ENCODE data around the gene KCNIP1. TPM values are rescaled to one million over a fixed set of nuclear protein-coding genes. Genes with fewer than 3 reads are reported as not detected.

Gene KCNIP1
- total RNA-seq, 1 donor from 2014 or later: 5.3 TPM

DNA sequence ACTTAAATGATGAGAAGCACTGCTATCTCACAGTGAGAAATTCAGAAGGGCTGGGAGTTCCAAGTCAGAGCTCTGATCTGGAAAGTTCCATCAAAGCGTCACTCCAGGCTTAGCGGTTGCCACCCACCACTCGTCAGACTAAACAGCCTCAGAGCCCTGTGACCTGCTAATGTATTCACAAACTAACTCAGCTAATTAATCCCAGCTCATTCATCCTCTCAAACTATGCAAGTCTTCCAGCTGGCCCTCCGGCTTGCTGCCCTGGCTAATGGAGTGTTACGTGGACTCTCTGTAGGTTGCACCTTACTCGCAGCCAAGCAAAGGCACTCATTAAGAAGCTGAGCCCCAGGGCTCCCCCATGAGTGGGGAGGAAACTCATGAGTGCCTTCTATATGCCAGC, 197.5 kb downstream of the KCNIP1 start:
- Mint-ChIP-seq H3K4me3 (no peak overlapping the region), H3K36me3 (no peaks in the 10 kb centered on the region), H3K9me3 (no peaks in the 10 kb centered on the region), H3K4me1 (ENCODE audit: unreplicated experiment) (no peaks in the 10 kb centered on the region), H3K27me3 (peaks cover 53% of the 10 kb centered on the region), H3K27ac (no peak overlapping the region)
- no peak for DNase-seq (ENCODE audit: extremely low spot score, unreplicated experiment)
- TF ChIP-seq, protein P1, sequence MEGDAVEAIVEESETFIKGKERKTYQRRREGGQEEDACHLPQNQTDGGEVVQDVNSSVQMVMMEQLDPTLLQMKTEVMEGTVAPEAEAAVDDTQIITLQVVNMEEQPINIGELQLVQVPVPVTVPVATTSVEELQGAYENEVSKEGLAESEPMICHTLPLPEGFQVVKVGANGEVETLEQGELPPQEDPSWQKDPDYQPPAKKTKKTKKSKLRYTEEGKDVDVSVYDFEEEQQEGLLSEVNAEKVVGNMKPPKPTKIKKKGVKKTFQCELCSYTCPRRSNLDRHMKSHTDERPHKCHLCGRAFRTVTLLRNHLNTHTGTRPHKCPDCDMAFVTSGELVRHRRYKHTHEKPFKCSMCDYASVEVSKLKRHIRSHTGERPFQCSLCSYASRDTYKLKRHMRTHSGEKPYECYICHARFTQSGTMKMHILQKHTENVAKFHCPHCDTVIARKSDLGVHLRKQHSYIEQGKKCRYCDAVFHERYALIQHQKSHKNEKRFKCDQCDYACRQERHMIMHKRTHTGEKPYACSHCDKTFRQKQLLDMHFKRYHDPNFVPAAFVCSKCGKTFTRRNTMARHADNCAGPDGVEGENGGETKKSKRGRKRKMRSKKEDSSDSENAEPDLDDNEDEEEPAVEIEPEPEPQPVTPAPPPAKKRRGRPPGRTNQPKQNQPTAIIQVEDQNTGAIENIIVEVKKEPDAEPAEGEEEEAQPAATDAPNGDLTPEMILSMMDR (conservative IDR thresholded peaks at IDR 0.05): no peak

DNA sequence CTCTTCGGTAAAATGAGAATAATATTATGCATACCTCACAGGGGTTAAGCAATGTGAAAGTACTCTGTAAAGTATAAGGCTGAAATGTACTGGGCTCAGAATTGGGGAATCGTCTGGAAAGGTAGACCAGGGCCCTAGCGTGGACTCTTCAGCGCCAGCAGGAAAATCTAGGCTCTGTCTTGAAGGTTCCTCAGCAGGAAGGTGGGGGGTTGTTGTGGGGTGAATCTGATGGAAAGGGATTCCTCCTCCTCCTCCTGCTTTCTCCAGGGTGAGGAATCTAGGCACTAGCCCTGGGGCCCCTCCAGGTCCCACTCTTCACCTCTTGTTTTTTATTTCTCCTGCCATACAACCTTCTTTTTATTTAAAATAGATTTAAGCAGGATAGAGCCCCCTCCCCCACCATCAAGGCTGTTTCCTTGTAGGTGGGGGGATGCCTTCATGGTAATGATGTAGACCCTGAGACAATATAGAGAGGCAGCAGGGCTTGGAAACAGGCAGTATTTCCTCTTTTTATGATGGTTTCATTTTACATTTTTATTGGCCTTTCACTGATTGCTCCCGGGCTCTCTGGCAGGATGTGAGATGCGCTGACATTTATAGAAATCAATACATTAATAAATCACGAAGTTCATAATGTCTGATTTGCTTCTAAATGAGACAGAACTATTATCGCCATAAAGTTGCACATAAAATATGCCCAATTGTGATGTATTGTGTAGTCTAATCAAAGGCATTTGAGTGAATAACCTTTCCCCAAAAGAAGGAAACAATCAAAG, 200.8 kb downstream of the KCNIP1 start:
- DNase-seq (ENCODE audit: extremely low spot score, unreplicated experiment): no peak
- Mint-ChIP-seq H3K4me3 (no peak overlapping the region), H3K4me1 (ENCODE audit: unreplicated experiment) (no peaks in the 10 kb centered on the region), H3K27me3 (peaks cover 36% of the 10 kb centered on the region), H3K36me3 (no peaks in the 10 kb centered on the region), H3K9me3 (no peaks in the 10 kb centered on the region), H3K27ac (no peak overlapping the region)
- TF ChIP-seq, protein P1 (conservative IDR thresholded peaks at IDR 0.05): no peak

DNA sequence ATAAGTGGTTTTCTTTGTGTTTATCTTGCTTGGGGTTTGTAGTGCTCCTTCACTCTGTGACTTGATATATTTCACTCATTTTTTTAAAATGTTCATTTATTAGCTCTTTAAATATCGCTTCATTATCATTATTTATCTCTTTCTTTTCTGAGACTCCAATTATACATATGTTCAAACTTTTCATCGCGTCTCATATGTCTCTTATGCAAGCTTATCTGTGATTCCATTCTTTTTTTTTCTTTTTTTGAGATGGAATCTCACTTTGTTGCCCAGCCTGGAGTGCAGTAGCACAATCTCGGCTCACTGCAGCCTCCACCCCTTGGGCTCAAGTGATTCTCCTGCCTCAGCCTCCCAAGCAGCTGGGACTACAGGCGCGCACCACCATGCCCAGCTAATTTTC, 205.8 kb downstream of the KCNIP1 start:
- Mint-ChIP-seq H3K36me3 (no peaks in the 10 kb centered on the region), H3K27ac (no peak overlapping the region), H3K9me3 (no peaks in the 10 kb centered on the region), H3K4me3 (no peak overlapping the region), H3K27me3 (peaks cover 18% of the 10 kb centered on the region), H3K4me1 (ENCODE audit: unreplicated experiment) (no peaks in the 10 kb centered on the region)
- TF ChIP-seq, protein P1 (conservative IDR thresholded peaks at IDR 0.05): no peak
- no peak for DNase-seq (ENCODE audit: extremely low spot score, unreplicated experiment)

DNA sequence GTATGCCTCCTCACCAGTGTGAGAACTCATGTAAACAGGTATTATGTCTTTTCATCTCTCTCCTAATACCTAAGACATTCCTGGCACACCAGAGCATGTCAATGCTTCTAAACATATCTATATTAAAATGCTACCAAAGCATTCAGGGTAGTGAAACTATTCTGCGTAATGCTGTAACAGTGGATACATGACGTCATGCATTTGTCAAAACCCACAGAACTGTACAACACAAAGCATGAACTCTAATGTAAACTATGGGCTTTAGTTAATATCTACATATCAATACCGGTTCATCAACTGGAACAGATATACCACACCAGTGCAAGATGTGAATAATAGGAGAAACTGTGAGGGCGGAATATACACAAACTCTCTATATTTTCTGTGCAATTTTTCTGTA, 207.5 kb downstream of the KCNIP1 start:
- no peak overlapping the region for H3K4me3 Mint-ChIP-seq
- H3K27ac Mint-ChIP-seq: no peak overlapping the region
- DNase-seq (ENCODE audit: extremely low spot score, unreplicated experiment): no peak
- H3K36me3 Mint-ChIP-seq: no peaks in the 10 kb centered on the region
- TF ChIP-seq, protein P1 (conservative IDR thresholded peaks at IDR 0.05): no peak
- no peaks in the 10 kb centered on the region for H3K4me1 Mint-ChIP-seq (ENCODE audit: unreplicated experiment)
- H3K9me3 Mint-ChIP-seq: no peaks in the 10 kb centered on the region
- H3K27me3 Mint-ChIP-seq: peaks cover 16% of the 10 kb centered on the region

DNA sequence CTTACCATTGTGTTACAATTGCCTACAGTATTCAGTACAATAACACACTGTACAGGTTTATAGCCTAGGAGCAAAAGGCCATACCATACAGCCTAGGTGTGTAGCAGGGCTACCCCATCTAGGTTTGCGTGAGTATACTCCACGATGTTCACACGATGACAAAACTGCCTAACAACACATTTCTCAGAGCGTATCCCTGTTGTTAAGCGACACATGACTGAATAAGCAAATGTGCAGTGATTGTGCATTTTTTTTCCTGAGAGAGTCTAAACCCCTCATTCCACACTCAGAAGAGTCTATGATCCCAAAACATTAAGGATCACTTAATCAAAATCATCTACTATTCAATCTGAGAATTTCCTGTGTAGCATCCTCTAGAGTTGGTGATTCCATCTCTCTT, 211.3 kb downstream of the KCNIP1 start:
- no peak overlapping the region for H3K27ac Mint-ChIP-seq
- H3K4me1 Mint-ChIP-seq (ENCODE audit: unreplicated experiment): no peaks in the 10 kb centered on the region
- DNase-seq (ENCODE audit: extremely low spot score, unreplicated experiment): no peak
- no peaks in the 10 kb centered on the region for H3K36me3 Mint-ChIP-seq
- TF ChIP-seq, protein P1 (conservative IDR thresholded peaks at IDR 0.05): no peak
- H3K9me3 Mint-ChIP-seq: no peaks in the 10 kb centered on the region
- H3K27me3 Mint-ChIP-seq: peaks cover 23% of the 10 kb centered on the region
- H3K4me3 Mint-ChIP-seq: no peak overlapping the region

Data from type B pancreatic cell (in vitro differentiated cells).